ENCODE measurements around the gene PSTPIP1.

DNA sequence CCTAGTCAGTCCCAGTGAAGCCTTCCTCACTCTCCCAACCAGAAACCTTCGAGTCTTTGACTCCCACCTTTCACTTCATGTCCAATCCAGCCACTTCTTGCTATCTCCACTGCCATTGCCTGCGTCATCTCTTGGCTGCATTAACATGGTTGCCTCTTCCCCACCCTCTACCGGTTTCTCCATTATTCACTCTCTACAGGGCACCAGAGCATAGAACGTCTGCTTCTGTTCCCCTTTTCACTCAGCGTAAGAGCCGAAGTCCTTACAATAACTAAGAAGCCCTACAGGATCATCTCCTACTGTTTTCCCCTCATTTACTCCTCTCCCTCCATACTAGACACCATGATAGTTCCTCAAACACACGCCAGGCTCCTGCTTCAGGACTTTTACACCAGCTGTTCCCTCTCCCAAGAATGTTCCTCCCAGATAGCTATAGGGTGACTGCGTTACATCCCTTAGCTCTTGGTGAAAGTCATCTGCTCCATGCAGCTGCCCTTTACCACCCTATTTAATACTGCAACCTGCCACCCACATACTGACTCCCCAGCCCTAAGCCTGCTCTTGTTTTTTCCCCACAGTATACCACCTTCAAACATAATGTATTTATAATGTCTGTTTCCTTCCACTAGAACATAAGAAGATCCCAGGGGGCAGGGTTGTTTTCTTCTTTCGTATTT is 32.5 kb upstream of the PSTPIP1 start:
- TF ChIP-seq, protein P1, sequence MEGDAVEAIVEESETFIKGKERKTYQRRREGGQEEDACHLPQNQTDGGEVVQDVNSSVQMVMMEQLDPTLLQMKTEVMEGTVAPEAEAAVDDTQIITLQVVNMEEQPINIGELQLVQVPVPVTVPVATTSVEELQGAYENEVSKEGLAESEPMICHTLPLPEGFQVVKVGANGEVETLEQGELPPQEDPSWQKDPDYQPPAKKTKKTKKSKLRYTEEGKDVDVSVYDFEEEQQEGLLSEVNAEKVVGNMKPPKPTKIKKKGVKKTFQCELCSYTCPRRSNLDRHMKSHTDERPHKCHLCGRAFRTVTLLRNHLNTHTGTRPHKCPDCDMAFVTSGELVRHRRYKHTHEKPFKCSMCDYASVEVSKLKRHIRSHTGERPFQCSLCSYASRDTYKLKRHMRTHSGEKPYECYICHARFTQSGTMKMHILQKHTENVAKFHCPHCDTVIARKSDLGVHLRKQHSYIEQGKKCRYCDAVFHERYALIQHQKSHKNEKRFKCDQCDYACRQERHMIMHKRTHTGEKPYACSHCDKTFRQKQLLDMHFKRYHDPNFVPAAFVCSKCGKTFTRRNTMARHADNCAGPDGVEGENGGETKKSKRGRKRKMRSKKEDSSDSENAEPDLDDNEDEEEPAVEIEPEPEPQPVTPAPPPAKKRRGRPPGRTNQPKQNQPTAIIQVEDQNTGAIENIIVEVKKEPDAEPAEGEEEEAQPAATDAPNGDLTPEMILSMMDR (conservative IDR thresholded peaks at IDR 0.05; ENCODE audit: low read depth in 2 of 2) = no peak
- no peak for TF ChIP-seq ZNF114 (CRISPR knock-in tag; IDR thresholded peaks at IDR 0.05)
- TF ChIP-seq POLR2AphosphoS5 (IDR thresholded peaks at IDR 0.05; ENCODE audit: low read depth) = no peak
- TF ChIP-seq EZH2phosphoT487 (IDR thresholded peaks at IDR 0.05; ENCODE audit: unreplicated experiment) = no peak
- no peak for TF ChIP-seq EZH2 (IDR thresholded peaks at IDR 0.05; ENCODE audit: low read depth, unreplicated experiment)
- no peak for TF ChIP-seq JUNB (IDR thresholded peaks at IDR 0.05; ENCODE audit: unreplicated experiment)
- no peak for TF ChIP-seq NANOG (IDR thresholded peaks at IDR 0.05; ENCODE audit: borderline replicate concordance)
- TF ChIP-seq, protein P2, sequence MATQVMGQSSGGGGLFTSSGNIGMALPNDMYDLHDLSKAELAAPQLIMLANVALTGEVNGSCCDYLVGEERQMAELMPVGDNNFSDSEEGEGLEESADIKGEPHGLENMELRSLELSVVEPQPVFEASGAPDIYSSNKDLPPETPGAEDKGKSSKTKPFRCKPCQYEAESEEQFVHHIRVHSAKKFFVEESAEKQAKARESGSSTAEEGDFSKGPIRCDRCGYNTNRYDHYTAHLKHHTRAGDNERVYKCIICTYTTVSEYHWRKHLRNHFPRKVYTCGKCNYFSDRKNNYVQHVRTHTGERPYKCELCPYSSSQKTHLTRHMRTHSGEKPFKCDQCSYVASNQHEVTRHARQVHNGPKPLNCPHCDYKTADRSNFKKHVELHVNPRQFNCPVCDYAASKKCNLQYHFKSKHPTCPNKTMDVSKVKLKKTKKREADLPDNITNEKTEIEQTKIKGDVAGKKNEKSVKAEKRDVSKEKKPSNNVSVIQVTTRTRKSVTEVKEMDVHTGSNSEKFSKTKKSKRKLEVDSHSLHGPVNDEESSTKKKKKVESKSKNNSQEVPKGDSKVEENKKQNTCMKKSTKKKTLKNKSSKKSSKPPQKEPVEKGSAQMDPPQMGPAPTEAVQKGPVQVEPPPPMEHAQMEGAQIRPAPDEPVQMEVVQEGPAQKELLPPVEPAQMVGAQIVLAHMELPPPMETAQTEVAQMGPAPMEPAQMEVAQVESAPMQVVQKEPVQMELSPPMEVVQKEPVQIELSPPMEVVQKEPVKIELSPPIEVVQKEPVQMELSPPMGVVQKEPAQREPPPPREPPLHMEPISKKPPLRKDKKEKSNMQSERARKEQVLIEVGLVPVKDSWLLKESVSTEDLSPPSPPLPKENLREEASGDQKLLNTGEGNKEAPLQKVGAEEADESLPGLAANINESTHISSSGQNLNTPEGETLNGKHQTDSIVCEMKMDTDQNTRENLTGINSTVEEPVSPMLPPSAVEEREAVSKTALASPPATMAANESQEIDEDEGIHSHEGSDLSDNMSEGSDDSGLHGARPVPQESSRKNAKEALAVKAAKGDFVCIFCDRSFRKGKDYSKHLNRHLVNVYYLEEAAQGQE (IDR thresholded peaks at IDR 0.05; ENCODE audit: unreplicated experiment) = no peak
